ENCODE data around the gene SDHB.
A peak's percentile ranks its signal among the peaks of the same experiment; 100 is the strongest.

DNA sequence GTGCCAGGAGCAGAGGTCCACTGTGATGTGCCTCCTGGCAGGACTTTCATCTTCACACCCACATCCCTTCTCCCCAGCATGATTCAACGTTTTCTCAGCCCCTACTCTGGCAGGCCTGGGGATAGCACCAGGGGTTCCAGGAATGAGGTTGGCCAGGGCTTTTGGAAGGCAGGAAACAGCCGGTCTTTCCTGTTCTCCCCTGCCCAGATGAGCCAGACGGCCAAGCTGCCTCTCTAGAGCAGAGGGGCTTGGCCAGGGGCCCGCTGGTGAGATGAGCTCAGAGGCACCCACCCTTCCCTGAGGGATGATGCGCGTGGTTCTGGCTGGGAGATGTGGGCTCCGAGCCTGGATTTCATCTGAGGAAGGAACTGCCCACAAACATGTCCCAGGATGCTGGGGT is 69.1 kb downstream of the SDHB start:
- TF ChIP-seq, protein P1, sequence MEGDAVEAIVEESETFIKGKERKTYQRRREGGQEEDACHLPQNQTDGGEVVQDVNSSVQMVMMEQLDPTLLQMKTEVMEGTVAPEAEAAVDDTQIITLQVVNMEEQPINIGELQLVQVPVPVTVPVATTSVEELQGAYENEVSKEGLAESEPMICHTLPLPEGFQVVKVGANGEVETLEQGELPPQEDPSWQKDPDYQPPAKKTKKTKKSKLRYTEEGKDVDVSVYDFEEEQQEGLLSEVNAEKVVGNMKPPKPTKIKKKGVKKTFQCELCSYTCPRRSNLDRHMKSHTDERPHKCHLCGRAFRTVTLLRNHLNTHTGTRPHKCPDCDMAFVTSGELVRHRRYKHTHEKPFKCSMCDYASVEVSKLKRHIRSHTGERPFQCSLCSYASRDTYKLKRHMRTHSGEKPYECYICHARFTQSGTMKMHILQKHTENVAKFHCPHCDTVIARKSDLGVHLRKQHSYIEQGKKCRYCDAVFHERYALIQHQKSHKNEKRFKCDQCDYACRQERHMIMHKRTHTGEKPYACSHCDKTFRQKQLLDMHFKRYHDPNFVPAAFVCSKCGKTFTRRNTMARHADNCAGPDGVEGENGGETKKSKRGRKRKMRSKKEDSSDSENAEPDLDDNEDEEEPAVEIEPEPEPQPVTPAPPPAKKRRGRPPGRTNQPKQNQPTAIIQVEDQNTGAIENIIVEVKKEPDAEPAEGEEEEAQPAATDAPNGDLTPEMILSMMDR (IDR thresholded peaks at IDR 0.05): no peak
- TF ChIP-seq POLR2A (IDR thresholded peaks at IDR 0.05) (no peak), EP300 (IDR thresholded peaks at IDR 0.05) (no peak), POLR2AphosphoS5 (IDR thresholded peaks at IDR 0.05) (peak in 1 of 2 donors; percentile 70)

All from upper lobe of left lung (tissue), 4 donors.